ENCODE measurements around the gene NUDT14. TPM values are rescaled to one million over a fixed set of nuclear protein-coding genes. Genes with fewer than 3 reads are reported as not detected.

Gene NUDT14
- total RNA-seq, 4 donors from 2014 or later = 6.6 to 47.7 (median 25.7) TPM

DNA sequence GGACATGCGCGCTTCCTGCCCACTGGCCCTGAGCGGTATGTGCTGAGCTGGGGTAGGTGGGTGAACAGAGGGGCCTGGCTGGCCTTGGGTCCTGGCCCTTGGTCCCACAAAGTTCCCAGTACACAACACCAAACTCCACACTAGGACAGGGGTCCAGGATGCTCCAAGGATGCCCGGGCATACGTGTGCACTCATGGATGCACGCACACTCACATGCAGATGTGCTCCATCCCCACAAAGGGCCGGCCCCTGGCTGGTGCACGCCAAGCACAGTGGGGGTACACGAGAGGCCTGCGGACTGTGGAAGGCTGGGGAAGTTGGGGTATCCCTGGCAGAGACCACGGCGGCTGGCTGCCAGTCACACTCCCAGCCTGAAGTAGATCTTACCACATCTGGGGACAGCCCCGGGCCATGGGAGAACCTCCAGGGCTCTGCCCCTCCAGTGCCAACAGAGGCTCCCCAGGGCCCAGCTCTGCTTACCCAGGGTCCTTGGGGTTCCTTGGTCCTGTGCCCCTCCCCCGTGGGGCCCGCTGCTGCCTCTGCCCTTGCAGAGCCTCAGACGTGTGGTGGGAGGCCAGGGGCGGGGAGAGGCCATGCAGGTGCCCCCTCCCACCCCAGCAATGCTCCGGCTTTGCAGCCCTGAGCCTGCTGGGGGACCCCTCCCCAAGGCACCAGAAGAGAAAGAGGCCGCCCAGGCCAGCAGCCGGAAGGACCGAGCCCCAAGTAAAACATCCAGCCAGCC, 24.0 kb upstream of the NUDT14 start:
- H3K4me1 ChIP-seq = peaks cover 0 to 47% (median 7%) of the 10 kb centered on the region in 4 donors
- H3K9me3 ChIP-seq = no peaks in the 10 kb centered on the region
- H3K4me3 ChIP-seq = no peak overlapping the region
- no peak for DNase-seq
- peak overlapping the region in 1 of 4 donors; percentile 19 for H3K27ac ChIP-seq
- H3K36me3 ChIP-seq = peaks cover 0 to 8% (median 0%) of the 10 kb centered on the region in 3 donors
- no peaks in the 10 kb centered on the region for H3K27me3 ChIP-seq
- no peak for TF ChIP-seq POLR2A (IDR thresholded peaks at IDR 0.05)
- TF ChIP-seq, protein P1, sequence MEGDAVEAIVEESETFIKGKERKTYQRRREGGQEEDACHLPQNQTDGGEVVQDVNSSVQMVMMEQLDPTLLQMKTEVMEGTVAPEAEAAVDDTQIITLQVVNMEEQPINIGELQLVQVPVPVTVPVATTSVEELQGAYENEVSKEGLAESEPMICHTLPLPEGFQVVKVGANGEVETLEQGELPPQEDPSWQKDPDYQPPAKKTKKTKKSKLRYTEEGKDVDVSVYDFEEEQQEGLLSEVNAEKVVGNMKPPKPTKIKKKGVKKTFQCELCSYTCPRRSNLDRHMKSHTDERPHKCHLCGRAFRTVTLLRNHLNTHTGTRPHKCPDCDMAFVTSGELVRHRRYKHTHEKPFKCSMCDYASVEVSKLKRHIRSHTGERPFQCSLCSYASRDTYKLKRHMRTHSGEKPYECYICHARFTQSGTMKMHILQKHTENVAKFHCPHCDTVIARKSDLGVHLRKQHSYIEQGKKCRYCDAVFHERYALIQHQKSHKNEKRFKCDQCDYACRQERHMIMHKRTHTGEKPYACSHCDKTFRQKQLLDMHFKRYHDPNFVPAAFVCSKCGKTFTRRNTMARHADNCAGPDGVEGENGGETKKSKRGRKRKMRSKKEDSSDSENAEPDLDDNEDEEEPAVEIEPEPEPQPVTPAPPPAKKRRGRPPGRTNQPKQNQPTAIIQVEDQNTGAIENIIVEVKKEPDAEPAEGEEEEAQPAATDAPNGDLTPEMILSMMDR (IDR thresholded peaks at IDR 0.05) = no peak

DNA sequence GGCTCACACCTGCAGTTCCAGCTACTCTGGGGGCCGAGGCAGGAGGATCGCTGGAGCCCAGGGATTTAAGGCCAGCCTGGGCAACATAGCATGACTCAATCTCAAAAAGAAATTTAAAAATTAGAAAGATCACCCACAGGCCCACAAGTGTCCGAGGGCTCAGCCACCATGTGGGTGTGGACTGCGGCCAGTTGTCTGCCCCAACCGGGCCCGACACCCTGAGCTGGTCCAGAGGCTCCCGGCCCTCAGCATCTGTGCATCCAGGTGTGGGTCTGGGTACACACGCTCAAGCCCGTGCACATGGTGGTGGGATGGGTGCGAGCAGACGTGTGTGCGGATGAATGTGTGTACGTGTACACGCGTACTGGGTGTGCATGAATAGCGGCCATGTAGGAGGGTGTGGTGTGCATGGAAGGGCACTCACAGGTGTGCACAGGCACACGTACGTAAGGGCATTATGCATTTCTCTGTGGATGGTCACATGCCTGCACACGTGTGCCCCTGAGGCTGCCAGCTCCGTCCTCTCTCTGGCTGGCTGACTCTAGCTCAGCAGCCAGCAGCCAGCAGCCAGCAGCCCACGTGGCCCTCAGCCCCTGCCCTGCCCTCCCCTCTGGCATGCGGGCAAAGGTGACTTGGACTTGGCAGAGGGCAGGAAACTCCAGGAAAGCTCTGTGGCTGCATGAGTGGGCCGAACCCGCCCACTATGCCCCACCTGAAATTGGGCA, 23.3 kb upstream of the NUDT14 start:
- Histone ChIP-seq H3K4me1 (peaks cover 0 to 47% (median 7%) of the 10 kb centered on the region in 4 donors), H3K27me3 (no peaks in the 10 kb centered on the region), H3K27ac (peak overlapping the region in 1 of 4 donors; percentile 19), H3K9me3 (no peaks in the 10 kb centered on the region), H3K4me3 (no peak overlapping the region), H3K36me3 (peaks cover 0 to under 1% (median 0%) of the 10 kb centered on the region in 3 donors)
- DNase-seq = peak in 2 of 3 donors; percentile 78 to 85
- TF ChIP-seq, protein P1 (IDR thresholded peaks at IDR 0.05) = no peak
- TF ChIP-seq POLR2A (IDR thresholded peaks at IDR 0.05) = no peak

DNA sequence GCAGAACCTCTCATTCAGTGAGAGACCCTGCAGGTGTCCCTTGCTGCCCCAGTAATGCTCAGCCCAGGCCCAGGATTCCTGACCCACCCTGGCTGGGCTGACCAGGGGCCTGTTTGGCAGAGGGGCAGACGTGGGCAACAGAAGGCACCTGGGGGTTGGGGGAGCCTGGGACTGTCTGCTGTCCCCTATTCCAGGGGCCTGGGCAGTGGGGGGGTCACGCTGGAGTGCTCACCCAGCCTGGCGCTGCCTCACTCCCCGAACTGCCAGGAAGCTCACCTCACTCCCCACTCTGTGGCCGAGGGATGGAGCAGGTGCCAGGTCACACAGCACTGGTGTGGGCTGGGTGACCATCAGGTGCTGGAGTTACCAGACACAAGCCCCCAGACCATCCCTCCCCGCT, 22.6 kb upstream of the NUDT14 start:
- no peak for TF ChIP-seq POLR2A (IDR thresholded peaks at IDR 0.05)
- TF ChIP-seq, protein P1 (IDR thresholded peaks at IDR 0.05) = no peak
- Histone ChIP-seq H3K9me3 (no peaks in the 10 kb centered on the region), H3K4me3 (no peak overlapping the region), H3K4me1 (peaks cover 0 to 47% (median 7%) of the 10 kb centered on the region in 4 donors), H3K36me3 (no peaks in the 10 kb centered on the region), H3K27me3 (no peaks in the 10 kb centered on the region), H3K27ac (no peak overlapping the region)
- DNase-seq = no peak

DNA sequence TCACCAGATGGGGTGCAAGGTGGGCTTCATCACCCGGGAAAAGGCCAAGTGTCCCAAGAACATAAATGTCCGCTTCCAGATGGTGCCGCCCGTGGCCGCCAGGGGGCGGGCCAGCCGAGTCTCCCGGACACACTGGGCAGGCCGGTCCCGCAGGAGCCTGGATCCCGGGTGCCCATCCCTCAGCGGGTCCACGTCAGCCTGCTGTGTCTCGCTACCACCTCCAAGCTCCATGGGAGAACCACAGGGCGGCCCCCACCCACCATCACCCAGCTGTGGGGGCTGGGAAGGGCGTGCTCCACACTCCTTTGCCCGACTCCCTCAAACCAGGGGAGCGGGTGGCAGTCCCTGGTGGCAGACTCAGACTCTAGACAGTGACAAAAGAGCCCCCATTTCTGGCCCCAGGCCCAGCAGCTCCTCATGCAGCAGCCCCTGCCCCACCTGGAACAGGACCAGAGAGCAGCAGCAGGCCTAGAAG, 22.0 kb upstream of the NUDT14 start:
- DNase-seq = peak; percentile 58 to 88 (median 85)
- TF ChIP-seq, protein P1 (IDR thresholded peaks at IDR 0.05) = peak; percentile 78 to 95 (median 91)
- no peak for TF ChIP-seq POLR2A (IDR thresholded peaks at IDR 0.05)
- Histone ChIP-seq H3K9me3 (no peaks in the 10 kb centered on the region), H3K4me1 (peaks cover 0 to 47% (median 7%) of the 10 kb centered on the region in 4 donors), H3K36me3 (no peaks in the 10 kb centered on the region), H3K27me3 (no peaks in the 10 kb centered on the region), H3K27ac (no peak overlapping the region), H3K4me3 (no peak overlapping the region)

DNA sequence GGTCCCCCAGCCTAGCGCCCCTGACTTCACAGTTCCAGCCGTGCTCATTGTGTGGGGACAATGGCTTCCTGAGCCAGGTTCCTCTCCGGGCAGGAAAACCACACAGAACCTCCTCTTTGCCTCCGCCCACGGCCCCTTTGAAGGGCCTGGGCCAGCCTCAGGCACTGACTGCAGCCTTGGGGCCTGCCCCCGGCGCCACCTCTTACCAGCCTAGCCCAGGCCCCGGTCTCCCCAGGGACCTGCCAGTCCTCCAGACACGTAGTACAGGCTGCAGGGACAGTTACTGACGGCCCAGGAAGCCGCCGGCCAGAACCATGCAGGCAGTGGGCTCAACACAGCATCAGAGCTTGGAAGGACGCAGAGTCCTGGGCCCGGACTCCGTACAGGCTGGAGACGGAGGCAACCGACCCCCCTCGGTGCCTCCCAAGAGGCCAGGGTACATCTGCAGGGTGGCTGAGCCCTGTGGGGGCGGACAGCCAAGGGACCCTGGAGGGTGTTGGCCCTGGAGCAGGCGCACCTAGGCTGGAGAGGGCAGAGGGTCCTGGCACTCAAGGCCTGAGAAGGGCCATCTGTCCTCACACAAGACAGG, 20.9 kb upstream of the NUDT14 start:
- DNase-seq = peak in 2 of 3 donors; percentile 41 to 61
- no peak for TF ChIP-seq POLR2A (IDR thresholded peaks at IDR 0.05)
- TF ChIP-seq, protein P1 (IDR thresholded peaks at IDR 0.05) = no peak
- Histone ChIP-seq H3K4me1 (peaks cover 2 to 51% (median 7%) of the 10 kb centered on the region in 4 donors), H3K27ac (peak overlapping the region in 1 of 4 donors; percentile 38), H3K36me3 (no peaks in the 10 kb centered on the region), H3K4me3 (peak overlapping the region in 1 of 4 donors; percentile 15), H3K9me3 (no peaks in the 10 kb centered on the region), H3K27me3 (peaks cover 0 to 7% of the 10 kb centered on the region in 2 donors)

All from Peyer's patch (tissue), 4 donors.